ENCODE measurements around the gene RPS6KA6.

- no peak for TF ChIP-seq CTCF (IDR thresholded peaks at IDR 0.05)
- no peak for TF ChIP-seq POLR2A (IDR thresholded peaks at IDR 0.05)
Observed at GRCh38 chrX:84123585-84123984, 64.4 kb downstream of the RPS6KA6 start.
